Fibroblast of the conjunctiva (primary cell): Measurements from ENCODE around the gene RGS7.
"Not testable (repeated sequence)": the region's sequence is repeated elsewhere in the genome, so short reads cannot be mapped to it uniquely, and the experiment has no call there.

Experiments
- DNase-seq: peaks from one replicate; pipeline ENCODE4 v3.0.0-alpha.2; 2010; ENCODE audit warnings: low read depth

Gene RGS7

DNA sequence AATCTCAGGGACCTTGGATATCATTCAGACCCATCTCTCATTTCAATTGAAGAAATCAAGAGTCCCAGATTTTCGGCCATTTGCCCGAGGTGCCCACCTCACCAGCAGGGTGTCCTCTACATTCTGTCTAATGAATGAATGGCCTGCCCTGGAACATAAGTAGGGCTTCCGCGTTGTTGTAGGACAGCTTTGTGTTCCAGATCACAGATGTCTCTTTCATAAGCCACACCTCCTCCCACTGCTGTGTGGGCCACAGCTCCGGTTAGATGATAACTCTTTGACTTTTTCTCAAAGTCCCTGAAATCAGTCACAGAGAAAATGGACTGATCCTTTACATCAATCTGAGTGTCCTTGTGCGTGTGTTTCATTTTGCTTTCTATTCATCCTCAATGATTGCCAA is 144.4 kb downstream of the RGS7 start:
- no peak for DNase-seq

DNA sequence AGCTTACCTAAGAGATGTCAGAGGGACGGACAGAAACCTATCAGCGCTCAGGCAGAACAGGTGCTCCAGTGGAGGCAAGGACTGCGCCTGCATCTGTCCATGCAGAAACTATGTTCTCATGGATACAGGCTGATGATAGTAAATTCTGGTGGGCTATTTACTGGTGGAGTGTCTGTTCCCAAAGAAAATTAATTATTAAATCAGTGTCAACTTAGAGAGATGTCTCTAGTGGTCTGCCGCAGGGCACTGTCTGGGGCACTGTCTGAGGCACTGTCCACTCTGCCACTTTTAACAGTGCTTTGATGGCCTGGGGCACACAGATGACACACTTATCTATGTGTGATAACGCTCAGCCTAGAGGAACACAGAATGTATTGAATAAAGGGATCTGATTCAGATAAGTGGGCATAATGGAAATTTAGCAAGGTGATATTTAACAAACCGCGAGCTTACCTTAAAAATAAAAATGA is 148.1 kb downstream of the RGS7 start:
- no peak for DNase-seq

DNA sequence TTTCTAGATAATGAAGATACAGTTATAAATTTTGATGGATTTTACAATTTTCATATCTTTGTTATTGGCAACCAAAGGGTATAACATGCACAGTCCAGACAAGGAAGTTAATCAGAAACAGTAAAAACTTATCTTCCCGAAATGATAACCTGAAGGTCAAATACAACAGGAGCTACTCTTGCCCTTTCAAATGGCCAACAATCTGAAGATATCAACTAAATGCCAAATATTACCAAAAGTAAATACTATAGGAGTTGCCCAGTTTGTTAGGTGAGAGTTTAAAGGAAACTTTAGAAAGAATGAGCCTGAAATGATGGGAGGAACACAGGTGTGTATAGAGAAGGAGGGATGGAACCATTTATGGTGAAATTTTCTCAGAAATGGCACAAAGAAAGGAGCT is 153.2 kb downstream of the RGS7 start:
- DNase-seq: no peak

GRCh38 chr1:241202401-241202800 is 154.6 kb downstream of the RGS7 start:
- no peak for DNase-seq

- DNase-seq: no peak
These were observed 170.3 kb downstream of the RGS7 start for GRCh38 chr1:241186716-241187115.

- DNase-seq: no peak
These were observed 175.0 kb downstream of the RGS7 start for GRCh38 chr1:241181971-241182370.

GRCh38 chr1:241181471-241181870 is 175.5 kb downstream of the RGS7 start:
- DNase-seq: no peak

GRCh38 chr1:241180569-241180968 is 176.4 kb downstream of the RGS7 start:
- no peak for DNase-seq

DNA sequence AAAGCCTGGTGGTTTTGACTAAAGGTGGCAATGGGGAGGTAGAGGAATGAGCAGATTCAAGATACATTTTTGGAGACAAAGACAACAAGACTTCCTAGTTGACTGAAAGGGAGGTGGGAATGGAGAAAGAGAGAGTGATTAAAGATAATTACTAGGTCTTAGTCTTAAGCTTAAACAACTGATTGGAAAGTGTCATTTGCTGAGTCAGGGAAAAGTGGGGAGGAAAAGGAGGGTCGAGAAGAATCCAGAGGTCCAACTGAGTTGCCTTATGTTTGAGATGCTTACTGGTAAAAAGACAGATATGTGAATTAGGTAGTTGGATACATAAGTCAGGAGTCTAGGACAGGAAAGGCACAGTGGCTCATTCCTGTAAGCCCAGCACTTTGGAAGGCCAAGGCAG is 179.3 kb downstream of the RGS7 start:
- no peak for DNase-seq

GRCh38 chr1:241172486-241172885 is 184.5 kb downstream of the RGS7 start:
- DNase-seq: no peak

GRCh38 chr1:241171991-241172390 is 185.0 kb downstream of the RGS7 start:
- no peak for DNase-seq

GRCh38 chr1:241167121-241167630 is 189.8 kb downstream of the RGS7 start:
- no peak for DNase-seq

DNA sequence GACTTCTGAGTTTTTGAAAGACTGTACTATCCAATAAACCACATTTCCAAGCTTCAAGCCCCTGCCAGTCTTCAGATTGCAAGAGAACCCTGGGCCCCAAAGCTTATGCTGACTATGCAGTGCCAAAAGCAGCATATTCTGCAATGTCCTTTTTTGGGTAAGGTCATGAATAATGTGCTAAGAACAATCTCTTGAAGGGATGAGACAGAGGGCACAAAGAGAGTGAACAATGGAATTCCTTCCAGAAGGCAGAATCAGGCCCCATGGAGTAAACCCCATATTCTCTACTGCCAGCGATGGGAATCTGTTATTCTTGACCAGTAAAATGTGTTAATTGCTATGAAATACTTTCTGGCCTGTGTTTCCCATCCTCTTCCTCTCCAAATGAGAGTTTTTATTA is 190.4 kb downstream of the RGS7 start:
- DNase-seq: no peak

GRCh38 chr1:241165256-241165655 is 191.7 kb downstream of the RGS7 start:
- not testable (repeated sequence) for DNase-seq

DNA sequence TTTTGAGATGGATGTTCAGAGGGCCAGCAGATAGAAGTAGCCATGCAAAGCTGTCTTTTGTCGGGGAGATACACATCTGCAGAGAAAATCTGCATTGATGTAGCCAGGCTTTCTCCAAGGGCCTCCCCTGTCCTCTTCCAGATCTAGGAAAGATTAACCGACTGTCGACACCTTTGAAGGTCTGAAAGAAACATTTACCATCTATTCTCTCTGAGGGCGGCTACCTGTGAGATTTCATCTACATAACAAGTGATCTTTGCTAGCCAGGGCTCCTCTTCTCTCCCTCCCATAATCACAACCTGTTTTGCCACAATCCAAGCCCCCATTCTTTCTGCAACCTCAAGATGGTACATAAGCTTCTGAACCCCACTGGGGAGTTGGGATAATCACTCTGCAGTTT is 193.6 kb downstream of the RGS7 start:
- no peak for DNase-seq

GRCh38 chr1:241161188-241161689 is 195.8 kb downstream of the RGS7 start:
- no peak for DNase-seq

- no peak for DNase-seq
These were observed 199.6 kb downstream of the RGS7 start for GRCh38 chr1:241157435-241157834.

- peak; percentile 12 for DNase-seq
These were observed 200.6 kb downstream of the RGS7 start for GRCh38 chr1:241156231-241156965.

DNA sequence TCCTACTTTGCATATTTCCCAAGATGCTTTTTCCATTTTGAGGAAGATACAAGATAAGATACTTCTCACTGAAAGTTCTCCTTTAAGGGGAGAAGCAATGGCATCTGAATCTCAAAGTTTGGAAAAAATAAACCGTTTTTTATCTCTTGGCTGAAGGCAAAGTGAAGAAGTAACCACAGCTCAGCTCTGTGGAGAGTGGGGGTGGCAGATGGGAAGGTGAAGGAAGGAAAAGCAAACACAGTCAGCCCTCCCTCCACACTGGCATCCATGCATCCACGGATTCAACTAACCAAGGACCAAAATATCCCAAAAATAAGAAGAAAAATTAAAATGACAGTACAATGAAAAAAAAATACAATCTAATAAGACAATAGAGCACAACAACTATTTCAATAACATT is 211.1 kb downstream of the RGS7 start:
- no peak for DNase-seq

DNA sequence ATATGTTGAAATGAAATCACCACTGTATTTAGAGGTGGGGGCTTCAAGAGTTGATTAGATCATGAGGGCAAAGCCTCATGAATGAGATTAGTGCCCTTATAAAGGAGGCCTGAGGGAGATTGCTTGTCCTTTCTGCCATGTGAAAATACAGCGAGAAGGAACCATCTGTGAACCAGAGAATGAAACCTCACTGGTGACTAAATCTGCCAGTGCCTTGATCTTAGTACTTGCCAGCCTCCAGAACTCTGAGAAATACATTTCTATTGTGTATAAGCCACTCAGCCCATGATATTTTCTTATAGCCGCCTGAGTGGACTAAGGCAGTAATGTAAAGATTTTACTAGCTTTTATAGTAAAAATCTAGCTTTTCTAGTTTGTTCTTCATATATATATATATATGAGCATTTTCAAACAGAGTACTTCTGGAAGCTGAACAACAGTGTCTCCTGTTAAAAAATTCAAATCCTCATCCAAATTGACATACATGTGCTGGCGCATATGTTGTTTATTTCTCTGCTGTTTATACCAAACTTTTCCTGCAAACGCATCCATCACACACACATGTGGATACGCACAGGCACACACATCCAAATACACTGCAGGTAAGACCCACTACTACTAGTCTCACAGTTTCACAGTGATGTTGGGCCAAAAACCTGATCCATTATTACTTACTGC is 213.1 kb downstream of the RGS7 start:
- DNase-seq: no peak

DNA sequence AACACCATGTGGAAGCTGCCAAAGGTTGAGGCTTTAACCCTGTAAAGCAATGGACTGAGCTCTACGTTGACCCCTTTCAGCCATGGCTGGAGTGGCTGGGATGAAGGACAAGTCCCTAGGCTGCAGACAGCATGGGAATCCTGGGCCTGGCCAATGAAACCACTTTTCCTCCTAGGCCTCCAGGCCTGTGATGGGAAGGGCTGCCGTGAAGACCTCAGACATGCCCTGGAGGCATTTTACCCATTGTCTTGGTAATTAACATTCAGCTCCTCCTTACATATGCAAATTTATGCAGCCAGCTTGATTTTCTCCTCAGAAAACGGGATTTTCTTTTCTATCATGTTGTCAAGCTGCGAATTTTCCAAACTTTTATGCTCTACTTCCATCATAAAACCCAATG is 214.5 kb downstream of the RGS7 start:
- no peak for DNase-seq

DNA sequence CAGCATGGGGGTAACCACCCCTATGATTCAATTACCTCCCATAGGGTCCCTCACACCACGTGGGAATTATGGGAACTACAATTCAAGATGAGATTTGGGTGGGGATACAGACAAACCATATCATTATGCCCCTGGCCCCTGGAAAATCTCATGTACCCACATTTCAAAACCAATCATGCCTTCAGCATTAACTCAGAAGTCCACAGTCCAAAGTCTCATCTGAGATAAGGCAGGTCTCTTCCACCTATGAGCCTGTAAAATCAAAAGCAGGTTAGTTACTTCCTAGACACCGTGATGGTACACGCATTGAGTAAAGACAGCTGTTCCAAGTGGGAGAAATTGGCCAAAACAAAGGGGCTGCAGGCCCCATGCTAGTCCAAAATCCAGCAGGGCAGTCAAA is 215.4 kb downstream of the RGS7 start:
- DNase-seq: not testable (repeated sequence)

DNA sequence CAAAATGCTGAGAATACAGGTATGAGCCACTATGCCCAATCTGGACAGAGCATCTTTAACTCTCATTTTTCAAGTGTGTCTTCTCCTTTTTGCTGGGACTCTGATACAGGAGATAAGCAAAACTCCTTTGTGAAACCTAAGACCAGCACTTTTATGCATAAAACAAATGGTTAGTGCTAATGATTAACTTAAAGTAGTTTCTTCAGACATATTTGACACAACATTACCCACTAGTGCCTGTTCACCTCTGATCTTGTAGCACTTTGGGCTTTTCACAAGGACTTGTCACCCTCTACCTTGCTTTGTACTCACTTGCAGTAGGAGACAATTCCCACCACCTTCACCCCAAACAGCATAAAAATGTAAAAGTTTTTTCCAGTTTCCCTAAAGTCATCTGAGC is 216.3 kb downstream of the RGS7 start:
- no peak for DNase-seq
